MCF 10A (cell line): ENCODE data around the gene TSC2. TPM values are rescaled to one million over a fixed set of nuclear protein-coding genes. Genes with fewer than 3 reads are reported as not detected.

Experiments used
- BruUV-seq: library from RNA; stranded (reverse); fragments of 400-500 nt; replicated peaks from 2 replicates; lab custom pipeline; 2021; lab: Mats Ljungman, UMichigan
- CTCF ChIA-PET: fragments of 300-600 bp; sonication (Branson Sonifier 250); formaldehyde crosslinking; extraction: SDS; loops from one replicate; lab custom pipeline; 2021; ENCODE audit warnings: antibody characterized with exemption, inconsistent platforms; lab: Yijun Ruan, JAX
- POLR2A ChIA-PET: fragments of 300-600, 350-650 bp; sonication (Branson Sonifier 250); formaldehyde crosslinking; extraction: SDS; loops from one replicate; lab custom pipeline; 2020; ENCODE audit warnings: antibody characterized with exemption, inconsistent platforms; lab: Yijun Ruan, JAX
- DNase-seq: peaks from one replicate; pipeline ENCODE4 v3.0.0-alpha.2; 2018; ENCODE audit not compliant: unreplicated experiment
- H3K27ac Mint-ChIP-seq: one replicate; pipeline ENCODE4 v1.8.0; 2022; ENCODE audit warnings: mild to moderate bottlenecking, low read depth, mixed read lengths; ENCODE audit not compliant: unreplicated experiment
- H3K27me3 Mint-ChIP-seq: one replicate; pipeline ENCODE4 v1.8.0; 2022; ENCODE audit warnings: mixed read lengths; ENCODE audit not compliant: insufficient read depth, unreplicated experiment
- H3K36me3 Mint-ChIP-seq: one replicate; pipeline ENCODE4 v1.8.0; 2022; ENCODE audit warnings: mild to moderate bottlenecking, moderate library complexity, mixed read lengths; ENCODE audit not compliant: insufficient read depth, unreplicated experiment
- H3K4me1 Mint-ChIP-seq: one replicate; pipeline ENCODE4 v1.8.0; 2022; ENCODE audit warnings: mixed read lengths; ENCODE audit not compliant: insufficient read depth, unreplicated experiment
- H3K4me3 Mint-ChIP-seq: one replicate; pipeline ENCODE4 v1.8.0; 2022; ENCODE audit warnings: mild to moderate bottlenecking, moderate library complexity, mixed read lengths; ENCODE audit not compliant: unreplicated experiment
- H3K9me3 Mint-ChIP-seq: one replicate; pipeline ENCODE4 v1.8.0; 2022; ENCODE audit warnings: mixed read lengths; ENCODE audit not compliant: unreplicated experiment
- intact Hi-C: fragments of 100-400 bp; cut with micrococcal nuclease; formaldehyde crosslinking; loops from 2 replicates; pipeline ENCODE4 v1.14.1; 2022
- total RNA-seq: library from RNA; stranded (reverse); gene quantifications from 2 replicates; pipeline ENCODE4 v1.2.3, GENCODE V29; 2022
- TF ChIP-seq, protein P1 (sequence below): fragments of 200-600 bp; IDR thresholded peaks from one replicate; pipeline ENCODE4 v1.8.0; 2022; ENCODE audit warnings: antibody characterized with exemption, mild to moderate bottlenecking; ENCODE audit not compliant: unreplicated experiment

TSC2 gene
- total RNA-seq, 1 experiment from 2014 or later = 99.8 TPM

DNA sequence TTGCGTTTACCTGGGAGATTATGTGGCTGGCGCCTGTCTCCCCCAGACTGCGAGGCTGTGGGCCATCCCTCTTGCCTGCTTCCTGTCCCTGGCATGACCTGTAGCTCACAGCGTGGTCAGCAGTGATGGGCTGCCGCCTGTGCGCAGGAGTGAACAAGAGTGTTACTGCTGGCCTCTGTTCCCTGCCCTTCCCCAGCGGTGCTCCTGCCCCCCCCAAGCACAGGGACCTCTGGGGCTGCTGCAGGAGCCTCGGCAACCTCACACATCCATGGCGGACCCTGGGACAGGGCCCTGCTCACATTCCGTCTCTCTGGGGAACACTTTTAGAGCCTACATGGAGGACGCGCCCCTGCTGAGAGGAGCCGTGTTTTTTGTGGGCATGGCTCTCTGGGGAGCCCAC lies 10.6 kb downstream of the TSC2 start:
- no peak for DNase-seq
- BruUV-seq = no TSS peak
- intact Hi-C loops = no loop called here
- H3K27me3 Mint-ChIP-seq = no peaks in the 10 kb centered on the region
- H3K4me1 Mint-ChIP-seq = no peaks in the 10 kb centered on the region
- ChIA-PET CTCF (no interaction called here), POLR2A (no interaction called here)
- H3K36me3 Mint-ChIP-seq = peaks cover 28% of the 10 kb centered on the region
- no peaks in the 10 kb centered on the region for H3K9me3 Mint-ChIP-seq
- H3K27ac Mint-ChIP-seq = no peak overlapping the region
- TF ChIP-seq, protein P1, sequence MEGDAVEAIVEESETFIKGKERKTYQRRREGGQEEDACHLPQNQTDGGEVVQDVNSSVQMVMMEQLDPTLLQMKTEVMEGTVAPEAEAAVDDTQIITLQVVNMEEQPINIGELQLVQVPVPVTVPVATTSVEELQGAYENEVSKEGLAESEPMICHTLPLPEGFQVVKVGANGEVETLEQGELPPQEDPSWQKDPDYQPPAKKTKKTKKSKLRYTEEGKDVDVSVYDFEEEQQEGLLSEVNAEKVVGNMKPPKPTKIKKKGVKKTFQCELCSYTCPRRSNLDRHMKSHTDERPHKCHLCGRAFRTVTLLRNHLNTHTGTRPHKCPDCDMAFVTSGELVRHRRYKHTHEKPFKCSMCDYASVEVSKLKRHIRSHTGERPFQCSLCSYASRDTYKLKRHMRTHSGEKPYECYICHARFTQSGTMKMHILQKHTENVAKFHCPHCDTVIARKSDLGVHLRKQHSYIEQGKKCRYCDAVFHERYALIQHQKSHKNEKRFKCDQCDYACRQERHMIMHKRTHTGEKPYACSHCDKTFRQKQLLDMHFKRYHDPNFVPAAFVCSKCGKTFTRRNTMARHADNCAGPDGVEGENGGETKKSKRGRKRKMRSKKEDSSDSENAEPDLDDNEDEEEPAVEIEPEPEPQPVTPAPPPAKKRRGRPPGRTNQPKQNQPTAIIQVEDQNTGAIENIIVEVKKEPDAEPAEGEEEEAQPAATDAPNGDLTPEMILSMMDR = no peak
- H3K4me3 Mint-ChIP-seq = no peak overlapping the region

DNA sequence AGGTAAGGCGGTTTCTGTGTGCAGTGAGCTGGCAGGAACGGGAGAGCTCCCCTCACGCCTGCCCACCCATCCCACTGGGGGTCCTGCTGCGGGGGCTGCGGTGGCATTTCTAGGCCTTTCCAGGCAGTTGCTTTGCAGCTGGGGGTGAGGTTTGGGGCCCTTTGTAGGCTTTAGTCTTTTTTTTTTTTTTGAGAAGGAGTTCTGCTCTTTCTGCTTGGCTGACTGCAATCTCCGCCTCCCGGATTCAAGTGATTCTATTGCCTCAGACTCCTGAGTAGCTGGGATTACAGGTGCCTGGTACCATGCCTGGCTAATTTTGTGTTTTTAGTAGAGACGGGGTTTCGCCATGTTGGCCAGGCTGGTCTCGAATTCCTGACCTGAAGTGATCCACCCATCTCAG lies 11.1 kb downstream of the TSC2 start:
- Mint-ChIP-seq H3K4me3 (no peak overlapping the region), H3K27ac (no peak overlapping the region), H3K36me3 (peaks cover 28% of the 10 kb centered on the region), H3K9me3 (no peaks in the 10 kb centered on the region), H3K4me1 (no peaks in the 10 kb centered on the region), H3K27me3 (no peaks in the 10 kb centered on the region)
- ChIA-PET CTCF (interaction anchor here (0.6 kb wide), 1 partner anchor 1273 kb away, joined by 3 read pairs; no protein-coding TSS in a partner anchor), POLR2A (no interaction called here)
- no TSS peak for BruUV-seq
- intact Hi-C loops = no loop called here
- no peak for DNase-seq
- TF ChIP-seq, protein P1 = no peak

DNA sequence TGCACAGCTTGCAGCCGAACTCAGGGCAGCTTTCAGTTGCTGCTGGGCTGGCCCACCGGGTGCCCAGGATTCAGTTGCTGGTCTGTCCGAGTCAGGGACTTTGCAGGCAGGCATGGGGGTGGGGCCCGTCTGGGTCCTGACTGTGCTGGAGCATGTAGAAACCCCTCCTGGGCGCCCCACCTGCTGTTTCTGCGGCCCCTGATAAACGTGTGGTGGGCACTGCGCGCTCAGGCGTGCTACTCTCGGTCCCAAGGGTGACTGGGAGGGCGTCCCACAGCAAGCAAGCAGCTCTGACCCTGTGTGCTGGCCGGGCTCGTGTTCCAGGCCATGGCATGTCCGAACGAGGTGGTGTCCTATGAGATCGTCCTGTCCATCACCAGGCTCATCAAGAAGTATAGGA lies 12.6 kb downstream of the TSC2 start:
- BruUV-seq = no TSS peak
- Mint-ChIP-seq H3K27me3 (no peaks in the 10 kb centered on the region), H3K4me1 (no peaks in the 10 kb centered on the region), H3K9me3 (no peaks in the 10 kb centered on the region), H3K4me3 (no peak overlapping the region), H3K36me3 (peaks cover 28% of the 10 kb centered on the region), H3K27ac (no peak overlapping the region)
- ChIA-PET POLR2A (interaction anchor here (0.7 to 2.1 kb wide), 3 partner anchors 13 to 64 kb away, joined by 3 to 6 read pairs (median 5); partner anchors contain the start of genes NTHL1 and TSC2), CTCF (no interaction called here)
- TF ChIP-seq, protein P1 = no peak
- intact Hi-C loops = no loop called here
- no peak for DNase-seq

DNA sequence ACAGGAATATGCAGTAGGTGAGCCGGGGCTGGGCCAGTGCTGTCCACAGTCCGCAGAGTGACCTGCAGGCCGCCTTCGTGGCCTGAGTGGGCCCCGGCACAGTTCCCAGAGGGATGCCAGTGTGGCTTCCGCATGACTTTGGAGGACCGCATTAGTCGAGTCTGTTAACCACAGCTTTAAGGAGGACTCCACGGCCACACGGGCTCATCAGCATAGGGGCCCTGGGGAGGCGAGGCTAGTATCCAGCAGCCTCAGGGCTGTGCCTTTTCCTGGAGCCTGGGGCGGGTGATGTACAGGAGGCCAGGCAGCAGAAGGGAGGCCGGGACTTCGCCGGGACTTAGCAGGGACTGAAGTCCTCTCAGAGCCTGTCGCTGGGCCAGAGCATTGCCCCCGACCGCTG lies 13.2 kb downstream of the TSC2 start:
- intact Hi-C loops = no loop called here
- POLR2A ChIA-PET = interaction anchor here (1.0 to 2.1 kb wide), 2 partner anchors 13 to 17 kb away, joined by 3 to 6 read pairs; partner anchors contain the start of genes NTHL1 and TSC2
- no peak for DNase-seq
- Mint-ChIP-seq H3K27ac (no peak overlapping the region), H3K9me3 (no peaks in the 10 kb centered on the region), H3K4me3 (no peak overlapping the region), H3K27me3 (no peaks in the 10 kb centered on the region), H3K4me1 (no peaks in the 10 kb centered on the region), H3K36me3 (peaks cover 25% of the 10 kb centered on the region)
- no TSS peak for BruUV-seq
- CTCF ChIA-PET = no interaction called here
- TF ChIP-seq, protein P1 = no peak
